DND-41 (cell line): ENCODE data around the gene SLC9C2.

Experiments used
- ATAC-seq: fragments of 200-7000 bp; cut with Tn5 transposase; 3 replicates; pipeline ENCODE4 v1.9.1; 2021; ENCODE audit warnings: low read depth; ENCODE audit not compliant: insufficient read depth
- DNase-seq: peaks from one replicate; pipeline ENCODE4 v3.0.0-alpha.2; 2020
- H2AFZ ChIP-seq: 2 replicates; pipeline ENCODE4 v1.6.0; 2012; ENCODE audit warnings: low read depth, low read length
- H3K27ac ChIP-seq: 2 replicates; pipeline ENCODE4 v1.5.1; 2012; ENCODE audit warnings: low read length, inconsistent platforms
- H3K27me3 ChIP-seq: fragments of 200-600 bp; sonication (generic); 2 replicates; pipeline ENCODE4 v1.6.0; 2012; ENCODE audit warnings: low read length, mild to moderate bottlenecking, inconsistent platforms; ENCODE audit not compliant: insufficient read depth, poor library complexity
- H3K36me3 ChIP-seq: 2 replicates; pipeline ENCODE4 v1.5.1; 2012; ENCODE audit warnings: low read length, inconsistent platforms; ENCODE audit not compliant: insufficient read depth
- H3K4me1 ChIP-seq: 2 replicates; pipeline ENCODE4 v1.5.1; 2012; ENCODE audit warnings: mild to moderate bottlenecking, low read length; ENCODE audit not compliant: insufficient read depth
- H3K4me2 ChIP-seq: 2 replicates; pipeline ENCODE4 v1.6.0; 2012; ENCODE audit warnings: mild to moderate bottlenecking, moderate library complexity, low read length, inconsistent platforms; ENCODE audit not compliant: insufficient read depth
- H3K4me3 ChIP-seq, 2 experiments: fragments of 200-600 bp in 1 of 2; shearing (Covaris generic) in 1 of 2; 2 replicates each; pipeline ENCODE4 v1.5.1; 2012 to 2016; ENCODE audit warnings: inconsistent platforms in 2 of 2, low read length in 2 of 2, mild to moderate bottlenecking in 2 of 2, low read depth in 1 of 2, moderate library complexity in 1 of 2
- H3K79me2 ChIP-seq: 2 replicates; pipeline ENCODE4 v1.6.0; 2012; ENCODE audit warnings: low read length, inconsistent platforms; ENCODE audit not compliant: insufficient read depth
- H3K9ac ChIP-seq: 2 replicates; pipeline ENCODE4 v1.6.0; 2012; ENCODE audit warnings: low read depth, mild to moderate bottlenecking, inconsistent platforms, low read length, moderate library complexity
- H3K9me3 ChIP-seq: 2 replicates; pipeline ENCODE4 v1.5.1; 2012; ENCODE audit warnings: low read length, moderate library complexity, mild to moderate bottlenecking, inconsistent platforms; ENCODE audit not compliant: insufficient read depth, severe bottlenecking
- H4K20me1 ChIP-seq: 2 replicates; pipeline ENCODE4 v1.6.0; 2012; ENCODE audit warnings: low read length; ENCODE audit not compliant: insufficient read depth
- CTCF ChIP-seq: IDR thresholded peaks from 2 replicates; pipeline ENCODE4 v1.5.1; 2012; ENCODE audit warnings: borderline replicate concordance, low read length, moderate library complexity, mild to moderate bottlenecking; ENCODE audit not compliant: poor library complexity, severe bottlenecking; ENCODE audit errors: extremely low read depth
- EZH2 ChIP-seq: IDR thresholded peaks from 3 replicates; pipeline ENCODE4 v1.6.1; 2012; ENCODE audit warnings: borderline replicate concordance, low read depth, mild to moderate bottlenecking, moderate library complexity, low read length, inconsistent platforms; ENCODE audit not compliant: severe bottlenecking

The SLC9C2 gene

GRCh38 chr1:173551699-173552098 is 51.2 kb downstream of the SLC9C2 start:
- Histone ChIP-seq H2AFZ (no peak overlapping the region), H3K4me1 (peaks cover 18% of the 10 kb centered on the region), H3K27ac (no peak overlapping the region), H3K4me3 (no peak overlapping the region), H3K27me3 (no peaks in the 10 kb centered on the region), H3K36me3 (no peaks in the 10 kb centered on the region), H3K9me3 (no peaks in the 10 kb centered on the region), H3K79me2 (no peaks in the 10 kb centered on the region), H4K20me1 (no peaks in the 10 kb centered on the region), H3K9ac (no peak overlapping the region), H3K4me2 (no peak overlapping the region)
- ATAC-seq (no peak), DNase-seq (no peak)
- TF ChIP-seq EZH2, result no peak
- no peak for TF ChIP-seq CTCF

- Histone ChIP-seq H3K79me2 (no peaks in the 10 kb centered on the region), H3K4me1 (peaks cover 18% of the 10 kb centered on the region), H3K27me3 (no peaks in the 10 kb centered on the region), H3K4me3 (no peak overlapping the region), H4K20me1 (no peaks in the 10 kb centered on the region), H3K27ac (no peak overlapping the region), H2AFZ (no peak overlapping the region), H3K9me3 (no peaks in the 10 kb centered on the region), H3K9ac (no peak overlapping the region), H3K4me2 (no peak overlapping the region), H3K36me3 (no peaks in the 10 kb centered on the region)
- ATAC-seq (no peak), DNase-seq (no peak)
- no peak for TF ChIP-seq EZH2
- no peak for TF ChIP-seq CTCF
Observed at GRCh38 chr1:173549813-173550212, 53.1 kb downstream of the SLC9C2 start.

- H3K4me3 ChIP-seq, result no peak overlapping the region
- no peaks in the 10 kb centered on the region for H4K20me1 ChIP-seq
- DNase-seq (no peak), ATAC-seq (no peak)
- H3K9me3 ChIP-seq, result no peaks in the 10 kb centered on the region
- no peak overlapping the region for H3K9ac ChIP-seq
- peaks cover 9% of the 10 kb centered on the region for H3K4me1 ChIP-seq
- no peak for TF ChIP-seq EZH2
- TF ChIP-seq CTCF, result no peak
- H3K36me3 ChIP-seq, result no peaks in the 10 kb centered on the region
- no peak overlapping the region for H2AFZ ChIP-seq
- no peak overlapping the region for H3K27ac ChIP-seq
- H3K79me2 ChIP-seq, result no peaks in the 10 kb centered on the region
- no peaks in the 10 kb centered on the region for H3K27me3 ChIP-seq
- no peak overlapping the region for H3K4me2 ChIP-seq
Observed at GRCh38 chr1:173545688-173546087, 57.2 kb downstream of the SLC9C2 start.

- ATAC-seq, result no peak
- H3K27ac ChIP-seq, result no peak overlapping the region
- no peaks in the 10 kb centered on the region for H3K9me3 ChIP-seq
- no peak overlapping the region for H3K4me3 ChIP-seq
- no peaks in the 10 kb centered on the region for H3K79me2 ChIP-seq
- H3K4me1 ChIP-seq, result peaks cover 11% of the 10 kb centered on the region
- H4K20me1 ChIP-seq, result no peaks in the 10 kb centered on the region
- no peak for DNase-seq
- no peak overlapping the region for H3K4me2 ChIP-seq
- no peak overlapping the region for H3K9ac ChIP-seq
- no peaks in the 10 kb centered on the region for H3K27me3 ChIP-seq
- H2AFZ ChIP-seq, result no peak overlapping the region
- no peak for TF ChIP-seq CTCF
- no peaks in the 10 kb centered on the region for H3K36me3 ChIP-seq
Observed at GRCh38 chr1:173536223-173536622, 66.6 kb downstream of the SLC9C2 start.
